Measurements from ENCODE around the gene ERFL.

- no peak for TF ChIP-seq MAX (IDR thresholded peaks at IDR 0.05)
- TF ChIP-seq TEAD4 (IDR thresholded peaks at IDR 0.05) = no peak
- TF ChIP-seq EP300 (IDR thresholded peaks at IDR 0.05; ENCODE audit: borderline replicate concordance) = no peak
- no peak for TF ChIP-seq RAD21 (IDR thresholded peaks at IDR 0.05; ENCODE audit: low read depth)
- TF ChIP-seq CEBPB (IDR thresholded peaks at IDR 0.05) = no peak
- no peak for TF ChIP-seq TCF12 (IDR thresholded peaks at IDR 0.05; ENCODE audit: low read depth)
- TF ChIP-seq, protein P1, sequence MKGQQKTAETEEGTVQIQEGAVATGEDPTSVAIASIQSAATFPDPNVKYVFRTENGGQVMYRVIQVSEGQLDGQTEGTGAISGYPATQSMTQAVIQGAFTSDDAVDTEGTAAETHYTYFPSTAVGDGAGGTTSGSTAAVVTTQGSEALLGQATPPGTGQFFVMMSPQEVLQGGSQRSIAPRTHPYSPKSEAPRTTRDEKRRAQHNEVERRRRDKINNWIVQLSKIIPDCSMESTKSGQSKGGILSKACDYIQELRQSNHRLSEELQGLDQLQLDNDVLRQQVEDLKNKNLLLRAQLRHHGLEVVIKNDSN (IDR thresholded peaks at IDR 0.05) = no peak
- no peak for TF ChIP-seq FOXM1 (IDR thresholded peaks at IDR 0.05; ENCODE audit: borderline replicate concordance, low read depth)
- no peak for TF ChIP-seq YY1 (IDR thresholded peaks at IDR 0.05; ENCODE audit: low read depth)
- no peak for TF ChIP-seq REST (IDR thresholded peaks at IDR 0.05; ENCODE audit: low read depth)
- TF ChIP-seq TAF1 (IDR thresholded peaks at IDR 0.05; ENCODE audit: low read depth) = no peak
- TF ChIP-seq ZBTB7A (IDR thresholded peaks at IDR 0.05; ENCODE audit: low read depth) = no peak
- TF ChIP-seq EGR1 (IDR thresholded peaks at IDR 0.05) = no peak
Observed at GRCh38 chr19:41936416-41936850, 8.2 kb upstream of the ERFL start.

All from Ishikawa (cell line).